Measurements from ENCODE around the gene ZEB1.

Gene ZEB1

GRCh38 chr10:31475519-31475918 lies 156.5 kb downstream of the ZEB1 start:
- Histone ChIP-seq H3K27ac (no peak overlapping the region), H3K4me3 (no peak overlapping the region)

DNA sequence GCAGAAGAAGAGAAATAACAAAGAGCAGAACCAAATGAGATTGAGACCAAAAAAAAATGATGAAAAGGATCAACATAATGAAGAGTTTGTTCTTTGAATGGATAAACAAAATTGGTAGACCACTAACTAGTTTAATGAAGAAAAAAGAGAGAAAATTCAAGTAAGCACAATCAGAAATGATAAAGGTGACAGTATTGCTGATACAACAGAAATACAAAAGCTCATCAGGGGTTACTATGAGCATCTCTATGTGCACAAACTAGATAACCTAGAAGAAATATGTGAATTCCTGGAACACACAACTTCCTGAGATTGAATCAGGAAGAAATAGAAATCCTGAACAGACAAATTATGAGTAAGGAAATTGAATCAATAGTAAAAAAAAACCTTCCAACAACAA lies 157.1 kb downstream of the ZEB1 start:
- H3K27ac ChIP-seq, result no peak overlapping the region
- H3K4me3 ChIP-seq, result no peak overlapping the region

GRCh38 chr10:31477584-31477983 lies 158.6 kb downstream of the ZEB1 start:
- no peak overlapping the region for H3K4me3 ChIP-seq
- no peak overlapping the region for H3K27ac ChIP-seq

- no peak overlapping the region for H3K4me3 ChIP-seq
- no peak overlapping the region for H3K27ac ChIP-seq
Observed at GRCh38 chr10:31479752-31480151, 160.7 kb downstream of the ZEB1 start.

DNA sequence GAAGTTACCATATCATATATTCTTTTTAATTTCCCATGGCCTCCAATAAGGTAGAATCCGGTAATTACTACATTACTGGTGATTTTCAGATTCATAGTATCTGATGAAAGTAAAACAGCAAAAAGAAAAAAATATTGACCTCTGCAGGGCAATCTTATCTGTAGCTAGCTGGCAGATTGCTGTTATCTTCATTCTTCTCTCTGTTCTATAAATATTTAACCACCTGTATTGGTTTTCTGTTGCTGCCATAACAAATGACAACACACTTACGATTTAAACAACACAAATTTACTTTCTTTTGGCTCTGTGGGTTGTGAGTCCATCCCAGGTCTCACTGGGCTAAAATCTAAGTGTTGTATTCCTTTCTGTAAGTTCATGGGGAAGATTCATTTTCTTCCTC lies 164.5 kb downstream of the ZEB1 start:
- Histone ChIP-seq H3K4me3 (no peak overlapping the region), H3K27ac (no peak overlapping the region)

DNA sequence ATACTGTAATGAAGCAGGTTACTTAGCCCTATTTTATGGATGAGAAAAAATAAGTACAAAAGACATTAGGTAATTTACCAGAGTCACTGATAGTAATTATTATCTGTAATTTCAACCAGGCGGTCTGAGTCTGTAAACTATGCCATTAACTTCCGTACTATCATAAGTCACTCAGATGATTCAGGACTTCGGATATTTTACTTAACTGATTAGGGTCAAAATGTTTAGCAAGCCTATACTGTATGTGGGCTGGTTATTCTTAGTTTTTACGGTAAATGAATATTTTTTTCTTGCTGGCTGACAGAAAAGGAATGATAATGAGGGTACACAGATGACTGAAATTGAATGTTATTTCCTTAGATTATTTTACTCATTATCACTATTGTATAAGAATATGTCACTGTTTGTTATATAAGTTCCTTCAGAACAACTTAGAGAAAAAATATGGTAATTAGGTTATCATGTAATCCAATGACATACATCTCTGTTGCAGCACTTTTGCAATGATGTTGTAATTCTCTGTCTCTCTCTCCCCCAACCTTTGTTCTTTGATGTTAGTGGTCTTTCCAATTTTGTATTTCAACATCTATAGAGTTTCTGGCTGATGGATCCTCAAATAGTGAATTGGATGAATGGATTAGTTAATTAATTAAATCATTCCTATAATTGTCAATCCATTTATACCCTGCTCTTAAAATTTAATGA lies 165.6 kb downstream of the ZEB1 start:
- H3K4me3 ChIP-seq, result no peak overlapping the region
- no peak overlapping the region for H3K27ac ChIP-seq

DNA sequence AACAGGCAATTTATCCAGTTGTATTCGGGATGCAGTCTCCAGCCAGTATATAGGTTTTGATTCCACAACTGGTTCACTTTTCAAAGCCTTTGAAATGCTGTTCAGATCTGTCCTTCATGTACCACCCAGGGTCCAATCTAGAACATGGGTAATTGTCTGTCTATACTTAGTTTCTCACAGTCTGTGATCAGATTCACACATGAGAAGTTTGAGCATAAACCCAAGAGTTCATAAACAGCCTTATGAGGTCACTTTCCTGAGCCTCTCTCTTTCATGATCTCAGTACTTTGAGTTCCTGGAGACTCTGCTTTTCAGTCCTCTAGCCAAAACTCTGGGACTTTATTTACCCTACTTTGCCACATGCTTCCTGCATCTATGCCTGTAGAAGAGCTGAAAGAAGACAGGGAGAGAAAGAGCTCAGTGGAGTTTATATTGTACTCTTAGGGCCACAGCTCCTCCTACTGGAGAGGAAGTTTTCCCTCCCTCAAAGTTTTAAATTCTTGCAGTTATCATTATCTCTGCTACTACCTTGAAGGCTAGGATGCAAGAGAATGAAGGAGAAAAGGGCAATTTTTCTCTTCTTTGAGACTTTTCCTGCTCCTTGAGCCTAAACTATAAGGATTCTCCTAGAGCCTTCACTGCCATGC lies 172.0 kb downstream of the ZEB1 start:
- Histone ChIP-seq H3K27ac (no peak overlapping the region), H3K4me3 (no peak overlapping the region)

GRCh38 chr10:31507427-31507826 lies 188.4 kb downstream of the ZEB1 start:
- Histone ChIP-seq H3K27ac (no peak overlapping the region), H3K4me3 (no peak overlapping the region)

DNA sequence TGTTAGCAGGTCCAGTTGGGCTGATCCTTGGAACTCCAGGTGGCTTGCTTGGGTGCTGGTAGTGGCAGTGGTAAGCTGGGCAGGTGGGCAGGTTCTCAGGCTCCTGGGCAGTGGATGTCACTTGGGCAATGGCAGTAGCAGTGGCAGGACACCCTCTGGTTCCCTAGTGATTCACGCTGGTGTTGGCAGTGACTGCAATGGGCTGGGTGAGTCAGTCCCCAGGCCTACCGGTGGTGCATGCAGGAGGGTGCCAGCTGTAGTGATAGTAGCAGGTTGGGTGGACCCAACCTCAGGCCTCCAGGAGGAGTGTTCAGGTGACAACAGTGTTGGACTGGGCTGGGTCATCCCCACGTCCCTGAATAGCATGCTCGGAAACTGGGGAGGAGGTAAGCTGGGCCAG lies 189.2 kb downstream of the ZEB1 start:
- no peak overlapping the region for H3K27ac ChIP-seq
- H3K4me3 ChIP-seq, result no peak overlapping the region

- Histone ChIP-seq H3K27ac (no peak overlapping the region), H3K4me3 (no peak overlapping the region)
Observed at GRCh38 chr10:31508882-31509281, 189.9 kb downstream of the ZEB1 start.

GRCh38 chr10:31509989-31510388 lies 191.0 kb downstream of the ZEB1 start:
- Histone ChIP-seq H3K4me3 (no peak overlapping the region), H3K27ac (no peak overlapping the region)

- no peak overlapping the region for H3K4me3 ChIP-seq
- no peak overlapping the region for H3K27ac ChIP-seq
Observed at GRCh38 chr10:31515116-31515515, 196.1 kb downstream of the ZEB1 start.

DNA sequence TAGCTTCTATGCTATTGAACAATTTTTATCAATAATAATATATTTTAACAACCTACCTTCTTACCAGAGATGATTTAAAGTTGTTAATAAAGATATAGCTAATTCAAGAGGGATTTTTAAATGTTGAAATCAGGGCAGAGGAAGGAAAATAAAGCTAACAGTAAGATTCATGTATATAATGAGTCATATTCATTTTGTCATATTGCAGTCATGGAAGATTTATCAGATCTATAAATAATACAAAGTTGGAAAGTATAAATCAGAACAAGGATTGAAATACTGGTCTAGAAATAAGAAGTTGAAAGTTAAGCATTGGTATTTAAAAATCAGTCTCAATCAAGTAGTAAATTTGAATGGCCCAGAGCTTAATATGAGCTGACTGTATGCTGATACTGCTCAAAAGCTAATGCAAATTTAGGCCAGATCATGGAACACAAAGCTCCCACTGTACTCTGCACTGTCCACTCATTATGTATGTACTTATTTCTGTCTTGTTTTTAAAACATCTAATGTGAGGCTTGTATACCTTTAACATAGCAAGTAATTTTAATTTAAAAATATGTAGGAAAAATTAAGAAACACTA lies 196.9 kb downstream of the ZEB1 start:
- no peak overlapping the region for H3K4me3 ChIP-seq
- H3K27ac ChIP-seq, result no peak overlapping the region

DNA sequence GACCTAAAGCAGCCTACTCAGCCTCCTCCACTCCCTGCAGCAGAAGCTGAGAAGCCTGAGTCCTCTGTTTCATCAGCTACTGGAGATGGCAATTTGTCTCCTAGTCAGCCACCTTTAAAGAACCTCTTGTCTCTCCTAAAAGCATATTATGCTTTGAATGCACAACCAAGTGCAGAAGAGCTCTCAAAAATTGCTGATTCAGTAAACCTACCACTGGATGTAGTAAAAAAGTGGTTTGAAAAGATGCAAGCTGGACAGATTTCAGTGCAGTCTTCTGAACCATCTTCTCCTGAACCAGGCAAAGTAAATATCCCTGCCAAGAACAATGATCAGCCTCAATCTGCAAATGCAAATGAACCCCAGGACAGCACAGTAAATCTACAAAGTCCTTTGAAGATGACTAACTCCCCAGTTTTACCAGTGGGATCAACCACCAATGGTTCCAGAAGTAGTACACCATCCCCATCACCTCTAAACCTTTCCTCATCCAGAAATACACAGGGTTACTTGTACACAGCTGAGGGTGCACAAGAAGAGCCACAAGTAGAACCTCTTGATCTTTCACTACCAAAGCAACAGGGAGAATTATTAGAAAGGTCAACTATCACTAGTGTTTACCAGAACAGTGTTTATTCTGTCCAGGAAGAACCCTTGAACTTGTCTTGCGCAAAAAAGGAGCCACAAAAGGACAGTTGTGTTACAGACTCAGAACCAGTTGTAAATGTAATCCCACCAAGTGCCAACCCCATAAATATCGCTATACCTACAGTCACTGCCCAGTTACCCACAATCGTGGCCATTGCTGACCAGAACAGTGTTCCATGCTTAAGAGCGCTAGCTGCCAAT lies 202.2 kb downstream of the ZEB1 start:
- H3K27ac ChIP-seq, result no peak overlapping the region
- no peak overlapping the region for H3K4me3 ChIP-seq

GRCh38 chr10:31522820-31523219 lies 203.8 kb downstream of the ZEB1 start:
- Histone ChIP-seq H3K4me3 (no peak overlapping the region), H3K27ac (no peak overlapping the region)

GRCh38 chr10:31524460-31524859 lies 205.4 kb downstream of the ZEB1 start:
- H3K27ac ChIP-seq, result no peak overlapping the region

GRCh38 chr10:31526178-31526577 lies 207.2 kb downstream of the ZEB1 start:
- no peak overlapping the region for H3K27ac ChIP-seq
- H3K4me3 ChIP-seq, result no peak overlapping the region

More at GRCh38 chr10:31524460-31524859, 205.4 kb downstream of the ZEB1 start:
- H3K4me3 ChIP-seq, result no peak overlapping the region

GRCh38 chr10:31526681-31527080 lies 207.7 kb downstream of the ZEB1 start:
- Histone ChIP-seq H3K27ac (no peak overlapping the region), H3K4me3 (no peak overlapping the region)

DNA sequence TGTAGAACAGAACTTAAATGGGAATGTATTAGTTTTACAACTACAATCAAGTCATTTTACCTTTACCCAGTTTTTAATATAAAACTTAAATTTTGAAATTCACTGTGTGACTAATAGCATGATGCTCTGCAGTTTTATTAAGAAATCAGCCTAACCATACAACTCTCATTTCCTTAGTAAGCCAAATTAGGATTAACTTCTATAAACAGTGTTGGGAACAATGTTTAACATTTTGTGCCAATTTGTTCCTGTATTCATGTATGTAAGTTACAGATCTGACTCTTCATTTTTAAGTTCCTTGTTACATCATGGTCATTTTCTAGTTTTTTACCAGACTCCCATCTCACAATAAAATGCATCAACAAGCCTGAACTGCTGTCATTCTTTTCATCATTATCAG lies 209.8 kb downstream of the ZEB1 start:
- H3K4me3 ChIP-seq, result no peak overlapping the region
- H3K27ac ChIP-seq, result no peak overlapping the region

- no peak overlapping the region for H3K4me3 ChIP-seq
- no peak overlapping the region for H3K27ac ChIP-seq
Observed at GRCh38 chr10:31536302-31536701, 217.3 kb downstream of the ZEB1 start.

Measured in skin epidermis (tissue), 12 donors.